WTC11 (cell line): ENCODE results near the gene IGFBP7. TPM values are rescaled to one million over a fixed set of nuclear protein-coding genes. Genes with fewer than 3 reads are reported as not detected.

Experiments
- ATAC-seq: fragments of 200-7000 bp; cut with Tn5 transposase; 2 replicates; pipeline ENCODE4 v1.10.0; 2021; ENCODE audit warnings: mild to moderate bottlenecking, moderate library complexity
- CTCF ChIA-PET: fragments of 300-600 bp; sonication (Branson Sonifier 250); formaldehyde crosslinking; loops from one replicate; lab custom pipeline; 2021; ENCODE audit warnings: antibody characterized with exemption; lab: Charles Lee
- POLR2A ChIA-PET: fragments of 350-600 bp; sonication (Branson Sonifier 250); formaldehyde crosslinking; loops from one replicate; lab custom pipeline; 2021; ENCODE audit warnings: antibody characterized with exemption; lab: Charles Lee
- DNase-seq: peaks from one replicate; pipeline ENCODE4 v3.0.0; 2021; ENCODE audit warnings: low spot score
- H3K27ac Mint-ChIP-seq: 2 replicates; pipeline ENCODE4 v1.8.0; 2021; ENCODE audit warnings: mixed read lengths
- H3K27me3 Mint-ChIP-seq: 2 replicates; pipeline ENCODE4 v1.8.0; 2021; ENCODE audit warnings: low read depth, mild to moderate bottlenecking, moderate library complexity, mixed read lengths
- H3K36me3 Mint-ChIP-seq: 2 replicates; pipeline ENCODE4 v1.8.0; 2021; ENCODE audit warnings: mixed read lengths
- H3K4me1 Mint-ChIP-seq: 2 replicates; pipeline ENCODE4 v1.8.0; 2022; ENCODE audit warnings: mixed read lengths
- H3K4me3 Mint-ChIP-seq: 2 replicates; pipeline ENCODE4 v1.8.0; 2021; ENCODE audit warnings: mild to moderate bottlenecking, moderate library complexity, mixed read lengths
- H3K9me3 Mint-ChIP-seq: 2 replicates; pipeline ENCODE4 v1.8.0; 2021; ENCODE audit warnings: mixed read lengths
- CBFB ChIP-seq: sonication (generic); formaldehyde crosslinking; IDR thresholded peaks from 2 replicates; pipeline ENCODE4 v1.8.1; 2022; ENCODE audit warnings: mild to moderate bottlenecking, low read depth, missing genetic modification reagents
- HMGA2 ChIP-seq: fragments of 250-450 bp; sonication (Bioruptor Pico); IDR thresholded peaks from 2 replicates; pipeline ENCODE4 v1.4.0; 2021; ENCODE audit warnings: mild to moderate bottlenecking, moderate library complexity
- HMGXB4 ChIP-seq: sonication (generic); formaldehyde crosslinking; IDR thresholded peaks from 2 replicates; pipeline ENCODE4 v1.8.1; 2023; ENCODE audit warnings: mild to moderate bottlenecking, moderate library complexity, missing genetic modification reagents
- IRF1 ChIP-seq: sonication (generic); formaldehyde crosslinking; IDR thresholded peaks from 2 replicates; pipeline ENCODE4 v1.8.0; 2023; ENCODE audit warnings: missing genetic modification reagents
- IRF2 ChIP-seq: sonication (generic); formaldehyde crosslinking; IDR thresholded peaks from 2 replicates; pipeline ENCODE4 v1.8.0; 2022; ENCODE audit warnings: low read depth, missing genetic modification reagents, borderline replicate concordance
- NR2C2 ChIP-seq: sonication (generic); formaldehyde crosslinking; IDR thresholded peaks from 2 replicates; pipeline ENCODE4 v1.8.0; 2022; ENCODE audit warnings: mild to moderate bottlenecking, missing genetic modification reagents
- PREB ChIP-seq: sonication (generic); formaldehyde crosslinking; IDR thresholded peaks from 2 replicates; pipeline ENCODE4 v1.8.1; 2022; ENCODE audit warnings: mild to moderate bottlenecking, missing genetic modification reagents, moderate library complexity, borderline replicate concordance
- SMAD4 ChIP-seq: sonication (generic); formaldehyde crosslinking; IDR thresholded peaks from 2 replicates; pipeline ENCODE4 v1.8.0; 2022; ENCODE audit warnings: mild to moderate bottlenecking, missing genetic modification reagents
- STAT6 ChIP-seq: sonication (generic); formaldehyde crosslinking; conservative IDR thresholded peaks from 2 replicates; pipeline ENCODE4 v1.8.1; 2023; ENCODE audit warnings: mild to moderate bottlenecking, low read depth, missing genetic modification reagents, moderate library complexity
- TCF7 ChIP-seq: sonication (generic); formaldehyde crosslinking; IDR thresholded peaks from 2 replicates; pipeline ENCODE4 v1.8.0; 2022; ENCODE audit warnings: mild to moderate bottlenecking, low read depth, missing genetic modification reagents, moderate library complexity
- ZNF317 ChIP-seq: sonication (generic); formaldehyde crosslinking; IDR thresholded peaks from 2 replicates; pipeline ENCODE4 v1.8.1; 2023; ENCODE audit warnings: low read depth, mild to moderate bottlenecking, moderate library complexity, missing genetic modification reagents, borderline replicate concordance
- ZNF425 ChIP-seq: fragments of 250-450 bp; sonication (Bioruptor Pico); conservative IDR thresholded peaks from 2 replicates; pipeline ENCODE4 v1.9.0; 2021; ENCODE audit warnings: mild to moderate bottlenecking
- ZNF671 ChIP-seq: fragments of 250-450 bp; sonication (Bioruptor Pico); IDR thresholded peaks from 2 replicates; pipeline ENCODE4 v1.8.0; 2021; ENCODE audit warnings: mild to moderate bottlenecking
- total RNA-seq: library from RNA; stranded (reverse); gene quantifications from 3 replicates; pipeline ENCODE4 v1.2.3, GENCODE V29; 2021
- TF ChIP-seq, protein P1 (sequence below): sonication (generic); formaldehyde crosslinking; IDR thresholded peaks from 2 replicates; pipeline ENCODE4 v1.8.1; 2022; ENCODE audit warnings: low read depth, mild to moderate bottlenecking, moderate library complexity, missing genetic modification reagents, borderline replicate concordance
- TF ChIP-seq, protein P2 (sequence below): sonication (generic); formaldehyde crosslinking; IDR thresholded peaks from 2 replicates; pipeline ENCODE4 v1.8.1; 2023; ENCODE audit warnings: mild to moderate bottlenecking, missing genetic modification reagents, moderate library complexity
- TF ChIP-seq, protein P3 (sequence below): sonication (generic); formaldehyde crosslinking; IDR thresholded peaks from 2 replicates; pipeline ENCODE4 v1.8.0; 2022; ENCODE audit warnings: mild to moderate bottlenecking, missing genetic modification reagents

The IGFBP7 gene
- total RNA-seq, 1 experiment from 2014 or later, result 1.4 TPM

DNA sequence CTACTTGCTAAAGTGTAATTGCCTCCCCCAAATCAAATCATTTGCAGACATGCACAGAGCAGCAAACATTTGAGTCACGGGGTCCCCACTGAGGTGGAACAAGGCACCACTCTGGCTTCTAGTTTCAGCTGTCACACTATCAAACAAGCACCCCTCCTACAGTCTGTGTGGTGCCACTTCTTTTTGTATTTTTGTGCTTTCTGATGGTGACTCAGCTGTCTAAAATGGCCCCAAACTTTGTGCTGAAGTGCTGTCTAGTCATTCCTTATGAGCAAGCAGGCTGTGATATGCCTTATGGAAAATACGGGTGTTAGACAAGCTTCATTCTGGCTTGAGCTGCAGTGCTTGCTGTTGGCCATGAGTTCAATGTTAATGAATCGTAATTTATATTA lies 15.4 kb downstream of the IGFBP7 start:
- Mint-ChIP-seq H3K27me3 (peaks cover 3% of the 10 kb centered on the region), H3K4me1 (peaks cover 24% of the 10 kb centered on the region), H3K27ac (no peak overlapping the region)
- DNase-seq, result no peak
- TF ChIP-seq CBFB (CRISPR knock-in tag), result no peak
- TF ChIP-seq, protein P1, sequence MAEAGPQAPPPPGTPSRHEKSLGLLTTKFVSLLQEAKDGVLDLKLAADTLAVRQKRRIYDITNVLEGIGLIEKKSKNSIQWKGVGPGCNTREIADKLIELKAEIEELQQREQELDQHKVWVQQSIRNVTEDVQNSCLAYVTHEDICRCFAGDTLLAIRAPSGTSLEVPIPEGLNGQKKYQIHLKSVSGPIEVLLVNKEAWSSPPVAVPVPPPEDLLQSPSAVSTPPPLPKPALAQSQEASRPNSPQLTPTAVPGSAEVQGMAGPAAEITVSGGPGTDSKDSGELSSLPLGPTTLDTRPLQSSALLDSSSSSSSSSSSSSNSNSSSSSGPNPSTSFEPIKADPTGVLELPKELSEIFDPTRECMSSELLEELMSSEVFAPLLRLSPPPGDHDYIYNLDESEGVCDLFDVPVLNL (CRISPR knock-in tag), result no peak
- TF ChIP-seq SMAD4, result no peak
- no peak for TF ChIP-seq ZNF425 (CRISPR knock-in tag)
- TF ChIP-seq ZNF671, result no peak
- TF ChIP-seq IRF1 (CRISPR knock-in tag), result no peak
- TF ChIP-seq, protein P2, sequence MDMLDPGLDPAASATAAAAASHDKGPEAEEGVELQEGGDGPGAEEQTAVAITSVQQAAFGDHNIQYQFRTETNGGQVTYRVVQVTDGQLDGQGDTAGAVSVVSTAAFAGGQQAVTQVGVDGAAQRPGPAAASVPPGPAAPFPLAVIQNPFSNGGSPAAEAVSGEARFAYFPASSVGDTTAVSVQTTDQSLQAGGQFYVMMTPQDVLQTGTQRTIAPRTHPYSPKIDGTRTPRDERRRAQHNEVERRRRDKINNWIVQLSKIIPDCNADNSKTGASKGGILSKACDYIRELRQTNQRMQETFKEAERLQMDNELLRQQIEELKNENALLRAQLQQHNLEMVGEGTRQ (CRISPR knock-in tag), result no peak
- TF ChIP-seq, protein P3, sequence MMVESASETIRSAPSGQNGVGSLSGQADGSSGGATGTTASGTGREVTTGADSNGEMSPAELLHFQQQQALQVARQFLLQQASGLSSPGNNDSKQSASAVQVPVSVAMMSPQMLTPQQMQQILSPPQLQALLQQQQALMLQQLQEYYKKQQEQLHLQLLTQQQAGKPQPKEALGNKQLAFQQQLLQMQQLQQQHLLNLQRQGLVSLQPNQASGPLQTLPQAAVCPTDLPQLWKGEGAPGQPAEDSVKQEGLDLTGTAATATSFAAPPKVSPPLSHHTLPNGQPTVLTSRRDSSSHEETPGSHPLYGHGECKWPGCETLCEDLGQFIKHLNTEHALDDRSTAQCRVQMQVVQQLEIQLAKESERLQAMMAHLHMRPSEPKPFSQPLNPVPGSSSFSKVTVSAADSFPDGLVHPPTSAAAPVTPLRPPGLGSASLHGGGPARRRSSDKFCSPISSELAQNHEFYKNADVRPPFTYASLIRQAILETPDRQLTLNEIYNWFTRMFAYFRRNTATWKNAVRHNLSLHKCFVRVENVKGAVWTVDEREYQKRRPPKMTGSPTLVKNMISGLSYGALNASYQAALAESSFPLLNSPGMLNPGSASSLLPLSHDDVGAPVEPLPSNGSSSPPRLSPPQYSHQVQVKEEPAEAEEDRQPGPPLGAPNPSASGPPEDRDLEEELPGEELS (CRISPR knock-in tag), result no peak
- TF ChIP-seq, all 79 proteins: peak for 0
- POLR2A ChIA-PET, result no interaction called here
- Mint-ChIP-seq H3K9me3 (0 out of 2 replicates have a peak, but pooled peaks cover 3% of the 10 kb centered on the region), H3K36me3 (no peaks in the 10 kb centered on the region), H3K4me3 (no peak overlapping the region)
- ATAC-seq, result no peak
- CTCF ChIA-PET, result interaction anchor here (1.3 kb wide), 1 partner anchor 96 kb away, joined by 3 read pairs; no protein-coding TSS in a partner anchor

DNA sequence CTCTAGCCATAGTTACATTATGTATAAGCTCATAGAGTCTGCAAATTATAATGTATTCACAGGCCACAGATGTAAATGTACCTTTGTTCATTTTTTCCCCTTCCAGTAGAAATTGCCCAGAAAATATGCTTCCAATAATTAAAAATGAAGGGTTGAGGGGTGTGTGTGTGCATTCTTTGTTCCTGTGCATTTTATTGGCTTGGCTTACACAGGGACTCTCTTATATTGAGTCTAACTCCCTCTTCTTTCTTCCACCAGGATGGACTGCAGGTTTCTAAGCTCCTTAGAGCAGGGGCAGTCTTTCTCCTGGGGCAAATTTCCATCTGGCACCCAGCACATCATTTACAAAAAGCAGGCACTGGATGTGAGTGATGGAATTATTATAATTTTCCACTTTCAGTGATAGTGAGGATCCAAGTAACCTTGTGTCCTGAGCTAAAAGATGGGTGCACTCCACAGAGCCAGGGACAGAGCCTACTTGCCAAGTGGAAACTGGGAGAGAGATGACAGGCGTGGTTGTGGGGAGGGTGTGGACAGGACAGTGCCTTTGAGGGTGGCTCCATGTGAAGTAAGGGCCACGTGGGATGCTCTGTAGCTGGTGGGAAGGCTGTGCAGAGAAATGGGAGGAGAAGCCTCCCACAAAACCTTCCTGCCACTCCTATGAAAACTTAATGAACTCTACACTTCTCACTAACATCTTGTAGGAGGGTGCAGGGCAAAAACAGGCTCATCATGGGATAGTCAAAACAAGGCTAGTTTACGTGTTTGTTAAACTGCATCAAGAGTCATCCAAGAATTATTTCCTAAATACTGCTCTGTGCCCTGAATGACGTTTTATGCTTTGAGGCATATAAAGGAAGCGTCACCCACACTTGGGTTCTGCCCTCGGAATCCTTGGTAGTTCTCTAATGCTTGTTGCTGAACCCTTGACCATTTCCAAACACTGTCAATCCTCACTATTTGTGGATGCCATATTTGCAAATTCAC lies 16.0 kb downstream of the IGFBP7 start:
- DNase-seq (no peak), ATAC-seq (no peak)
- 0 out of 2 replicates have a peak, but pooled peaks cover 3% of the 10 kb centered on the region for H3K9me3 Mint-ChIP-seq
- ChIA-PET CTCF (interaction anchor here (1.3 kb wide), 1 partner anchor 97 kb away, joined by 3 read pairs; no protein-coding TSS in a partner anchor), POLR2A (no interaction called here)
- H3K4me1 Mint-ChIP-seq, result peaks cover 22% of the 10 kb centered on the region
- H3K36me3 Mint-ChIP-seq, result no peaks in the 10 kb centered on the region
- no peak overlapping the region for H3K4me3 Mint-ChIP-seq
- no peak overlapping the region for H3K27ac Mint-ChIP-seq
- H3K27me3 Mint-ChIP-seq, result peaks cover 5% of the 10 kb centered on the region
- no peak for TF ChIP-seq HMGXB4 (CRISPR knock-in tag)
- no peak for TF ChIP-seq HMGA2 (CRISPR knock-in tag)
- TF ChIP-seq TCF7 (CRISPR knock-in tag), result no peak
- TF ChIP-seq STAT6 (CRISPR knock-in tag), result no peak
- TF ChIP-seq ZNF317, result no peak
- TF ChIP-seq NR2C2 (CRISPR knock-in tag), result no peak
- TF ChIP-seq PREB (CRISPR knock-in tag), result no peak
- TF ChIP-seq IRF2 (CRISPR knock-in tag), result no peak
